Gastroesophageal sphincter (tissue), 3 donors: ENCODE data around the gene INTS15.

Experiments used
- POLR2A ChIP-seq, 2 donors: fragments of 450-650 bp; IDR thresholded peaks; one replicate each; pipeline ENCODE4 v1.6.1; 2017; ENCODE audit warnings: antibody characterized with exemption in 2 of 2, mild to moderate bottlenecking in 2 of 2, moderate library complexity in 1 of 2
- TF ChIP-seq, protein P1 (sequence below), 4 experiments: fragments of 200-600 bp in 2 of 4; fragments of 450-650 bp in 2 of 4; sonication (generic) in 1 of 4; IDR thresholded peaks; one replicate each; pipeline ENCODE4 v1.5.1; 2017 to 2019; ENCODE audit warnings: antibody characterized with exemption in 4 of 4, mild to moderate bottlenecking in 2 of 4, moderate library complexity in 2 of 4

DNA sequence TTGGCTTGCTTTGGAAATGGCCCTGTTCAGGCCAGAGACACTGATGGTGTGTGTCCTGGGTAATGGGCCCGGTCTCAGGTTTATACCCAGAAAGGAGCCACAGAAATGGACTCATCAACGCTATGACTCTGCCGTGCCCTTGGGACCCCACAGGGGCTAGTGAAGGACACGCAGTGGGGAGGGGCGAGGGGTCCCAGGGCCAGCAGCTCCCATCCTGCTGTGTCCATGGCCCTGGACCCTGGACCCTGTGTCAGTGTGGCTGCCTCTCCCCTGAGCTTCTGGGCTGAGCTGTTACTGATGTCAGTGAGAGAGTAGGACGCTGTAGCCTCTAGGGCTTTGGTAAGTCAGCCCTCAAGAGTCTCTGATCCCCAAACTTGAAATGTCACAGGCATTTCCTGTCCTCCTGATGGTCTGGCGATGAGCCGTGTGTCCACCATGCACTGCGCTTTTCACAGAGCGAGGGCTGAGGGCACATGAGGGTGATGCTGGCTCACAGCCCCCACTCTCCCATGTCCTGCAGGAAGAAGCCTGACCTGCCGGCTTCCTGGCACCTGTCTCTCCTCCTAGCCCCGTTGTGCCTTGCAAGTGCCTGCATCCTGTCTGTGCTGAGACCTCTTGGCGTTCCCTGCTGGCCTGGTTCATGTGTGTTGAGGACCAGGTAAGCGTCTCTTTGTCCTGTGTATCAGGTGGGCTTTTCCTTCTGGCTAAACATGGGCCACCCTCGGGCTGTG is 51.6 kb downstream of the INTS15 start:
- TF ChIP-seq, protein P1, sequence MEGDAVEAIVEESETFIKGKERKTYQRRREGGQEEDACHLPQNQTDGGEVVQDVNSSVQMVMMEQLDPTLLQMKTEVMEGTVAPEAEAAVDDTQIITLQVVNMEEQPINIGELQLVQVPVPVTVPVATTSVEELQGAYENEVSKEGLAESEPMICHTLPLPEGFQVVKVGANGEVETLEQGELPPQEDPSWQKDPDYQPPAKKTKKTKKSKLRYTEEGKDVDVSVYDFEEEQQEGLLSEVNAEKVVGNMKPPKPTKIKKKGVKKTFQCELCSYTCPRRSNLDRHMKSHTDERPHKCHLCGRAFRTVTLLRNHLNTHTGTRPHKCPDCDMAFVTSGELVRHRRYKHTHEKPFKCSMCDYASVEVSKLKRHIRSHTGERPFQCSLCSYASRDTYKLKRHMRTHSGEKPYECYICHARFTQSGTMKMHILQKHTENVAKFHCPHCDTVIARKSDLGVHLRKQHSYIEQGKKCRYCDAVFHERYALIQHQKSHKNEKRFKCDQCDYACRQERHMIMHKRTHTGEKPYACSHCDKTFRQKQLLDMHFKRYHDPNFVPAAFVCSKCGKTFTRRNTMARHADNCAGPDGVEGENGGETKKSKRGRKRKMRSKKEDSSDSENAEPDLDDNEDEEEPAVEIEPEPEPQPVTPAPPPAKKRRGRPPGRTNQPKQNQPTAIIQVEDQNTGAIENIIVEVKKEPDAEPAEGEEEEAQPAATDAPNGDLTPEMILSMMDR (IDR thresholded peaks at IDR 0.05): no peak
- no peak for TF ChIP-seq POLR2A (IDR thresholded peaks at IDR 0.05)
